Lower leg skin (tissue), 4 donors: Measurements from ENCODE around the gene SYT17. TPM values are rescaled to one million over a fixed set of nuclear protein-coding genes. Genes with fewer than 3 reads are reported as not detected.

ENCODE experiments used
- DNase-seq, 2 donors: peaks; one replicate each; pipeline ENCODE4 v3.0.0-alpha.2; 2019; ENCODE audit warnings: low spot score in 2 of 2
- H3K4me3 ChIP-seq: fragments of 200-600 bp; sonication (generic); 2 replicates; pipeline ENCODE4 v1.5.1; 2017; ENCODE audit warnings: mild to moderate bottlenecking, low read depth; ENCODE audit not compliant: poor library complexity, severe bottlenecking
- CTCF ChIP-seq, 3 donors: fragments of 450-650 bp; IDR thresholded peaks; one replicate each; pipeline ENCODE4 v1.5.1; 2016; ENCODE audit warnings: antibody characterized with exemption in 3 of 3, mild to moderate bottlenecking in 3 of 3, moderate library complexity in 2 of 3
- POLR2A ChIP-seq, 2 donors: fragments of 450-650 bp; IDR thresholded peaks; one replicate each; pipeline ENCODE4 v1.6.1; 2016 to 2017; ENCODE audit warnings: antibody characterized with exemption in 2 of 2, mild to moderate bottlenecking in 1 of 2, moderate library complexity in 1 of 2
- WGBS, 2 donors: methylation state at CpG; one replicate each; pipeline ENCODE4 v1.1.5; 2018; 5-methylcytosine and 5-hydroxymethylcytosine counted together
- intact Hi-C: fragments of 100-400 bp; cut with DNase I; formaldehyde crosslinking; loops from one replicate; pipeline ENCODE4 v1.15.0; 2023; ENCODE audit warnings: low total_unique reads
- total RNA-seq, 4 donors: library from RNA; depleted of rRNA; stranded (reverse); fragments of >200 nt; gene quantifications; one replicate each; pipeline ENCODE4 v1.1.0, GENCODE V29; 2016

SYT17 gene
- total RNA-seq, 4 donors from 2014 or later: 3.7 to 9.0 (median 4.8) TPM

GRCh38 chr16:19290860-19291259 lies 122.8 kb downstream of the SYT17 start:
- WGBS, 2 donors: 82 to 88% methylated on average over 2 of the region's 2 CpGs
- intact Hi-C loops: no loop called here
- no peak overlapping the region for H3K4me3 ChIP-seq
- DNase-seq: no peak
- TF ChIP-seq CTCF (IDR thresholded peaks at IDR 0.05) (no peak), POLR2A (IDR thresholded peaks at IDR 0.05) (no peak)

GRCh38 chr16:19291475-19291874 lies 123.4 kb downstream of the SYT17 start:
- DNase-seq: no peak
- 46 to 53% methylated on average over 4 of the region's 4 CpGs for WGBS, 2 donors
- no peak overlapping the region for H3K4me3 ChIP-seq
- intact Hi-C loops: no loop called here
- no peak for TF ChIP-seq POLR2A (IDR thresholded peaks at IDR 0.05)
- TF ChIP-seq CTCF (IDR thresholded peaks at IDR 0.05): no peak

GRCh38 chr16:19292186-19292585 lies 124.1 kb downstream of the SYT17 start:
- no peak overlapping the region for H3K4me3 ChIP-seq
- no peak for TF ChIP-seq POLR2A (IDR thresholded peaks at IDR 0.05)
- TF ChIP-seq CTCF (IDR thresholded peaks at IDR 0.05): no peak
- DNase-seq: no peak
- intact Hi-C loops: no loop called here
- 65 to 70% methylated on average over 5 of the region's 5 CpGs for WGBS, 2 donors

- H3K4me3 ChIP-seq: no peak overlapping the region
- DNase-seq: peak; percentile 52 to 86
- intact Hi-C loops: no loop called here
- TF ChIP-seq CTCF (IDR thresholded peaks at IDR 0.05): no peak
- WGBS, 2 donors: 24 to 31% methylated on average over 5 of the region's 5 CpGs
Observed at GRCh38 chr16:19294156-19294649, 126.2 kb downstream of the SYT17 start.

- DNase-seq: no peak
- intact Hi-C loops: no loop called here
- H3K4me3 ChIP-seq: no peak overlapping the region
- TF ChIP-seq POLR2A (IDR thresholded peaks at IDR 0.05) (no peak), CTCF (IDR thresholded peaks at IDR 0.05) (no peak)
- WGBS, 2 donors: 46 to 47% methylated on average over 2 of the region's 2 CpGs
Observed at GRCh38 chr16:19295393-19295792, 127.4 kb downstream of the SYT17 start.

- DNase-seq: no peak
- TF ChIP-seq POLR2A (IDR thresholded peaks at IDR 0.05): no peak
- no peak for TF ChIP-seq CTCF (IDR thresholded peaks at IDR 0.05)
- intact Hi-C loops: no loop called here
- WGBS, 2 donors: 78 to 79% methylated on average over 1 of the region's 1 CpG
- no peak overlapping the region for H3K4me3 ChIP-seq
Observed at GRCh38 chr16:19297454-19297853, 129.4 kb downstream of the SYT17 start.
